Measurements from ENCODE around the gene BACE2. TPM values are rescaled to one million over a fixed set of nuclear protein-coding genes. Genes with fewer than 3 reads are reported as not detected.

BACE2 gene
- polyA plus RNA-seq, 1 experiment = 66.8 TPM

- TF ChIP-seq CTCF (IDR thresholded peaks at IDR 0.05; ENCODE audit: low read depth, low read length) = no peak
- Histone ChIP-seq H3K27me3 (ENCODE audit: control insufficient read depth, insufficient read depth, low read length) (no peaks in the 10 kb centered on the region), H3K4me3 (ENCODE audit: low read depth, low read length) (no peak overlapping the region), H3K27ac (ENCODE audit: low read depth, low read length) (no peak overlapping the region), H3K9me3 (ENCODE audit: control insufficient read depth, insufficient read depth, low read length) (no peaks in the 10 kb centered on the region; the same call in 1 of the 2 replicates)
- ChIA-PET CTCF (no interaction called here), POLR2A (no interaction called here)
- DNase-seq (ENCODE audit: low read depth, low spot score) = no peak
Observed at GRCh38 chr21:41208376-41208763, 40.4 kb downstream of the BACE2 start.

GRCh38 chr21:41209016-41209619 lies 41.2 kb downstream of the BACE2 start:
- CTCF ChIA-PET = no interaction called here
- POLR2A ChIA-PET = no interaction called here
- TF ChIP-seq CTCF (IDR thresholded peaks at IDR 0.05; ENCODE audit: low read depth, low read length) = no peak
- H3K27ac ChIP-seq (ENCODE audit: low read depth, low read length) = no peak overlapping the region
- H3K9me3 ChIP-seq (ENCODE audit: control insufficient read depth, insufficient read depth, low read length) = no peaks in the 10 kb centered on the region; the same call in 1 of the 2 replicates
- no peak overlapping the region for H3K4me3 ChIP-seq (ENCODE audit: low read depth, low read length)
- DNase-seq (ENCODE audit: low read depth, low spot score) = no peak
- no peaks in the 10 kb centered on the region for H3K27me3 ChIP-seq (ENCODE audit: control insufficient read depth, insufficient read depth, low read length)

- no peak overlapping the region for H3K27ac ChIP-seq (ENCODE audit: low read depth, low read length)
- ChIA-PET CTCF (no interaction called here), POLR2A (no interaction called here)
- no peak overlapping the region for H3K4me3 ChIP-seq (ENCODE audit: low read depth, low read length)
- H3K9me3 ChIP-seq (ENCODE audit: control insufficient read depth, insufficient read depth, low read length) = no peaks in the 10 kb centered on the region; the same call in 1 of the 2 replicates
- DNase-seq (ENCODE audit: low read depth, low spot score) = no peak
- no peaks in the 10 kb centered on the region for H3K27me3 ChIP-seq (ENCODE audit: control insufficient read depth, insufficient read depth, low read length)
- TF ChIP-seq CTCF (IDR thresholded peaks at IDR 0.05; ENCODE audit: low read depth, low read length) = no peak
Observed at GRCh38 chr21:41210426-41211059, 42.6 kb downstream of the BACE2 start.

GRCh38 chr21:41211060-41211805 lies 43.3 kb downstream of the BACE2 start:
- H3K27me3 ChIP-seq (ENCODE audit: control insufficient read depth, insufficient read depth, low read length) = no peaks in the 10 kb centered on the region
- H3K27ac ChIP-seq (ENCODE audit: low read depth, low read length) = no peak overlapping the region
- CTCF ChIA-PET = no interaction called here
- POLR2A ChIA-PET = no interaction called here
- H3K4me3 ChIP-seq (ENCODE audit: low read depth, low read length) = no peak overlapping the region
- H3K9me3 ChIP-seq (ENCODE audit: control insufficient read depth, insufficient read depth, low read length) = no peaks in the 10 kb centered on the region; the same call in 1 of the 2 replicates
- no peak for DNase-seq (ENCODE audit: low read depth, low spot score)
- TF ChIP-seq CTCF (IDR thresholded peaks at IDR 0.05; ENCODE audit: low read depth, low read length) = no peak

GRCh38 chr21:41213021-41213420 lies 45.1 kb downstream of the BACE2 start:
- DNase-seq (ENCODE audit: low read depth, low spot score) = no peak
- POLR2A ChIA-PET = no interaction called here
- Histone ChIP-seq H3K9me3 (ENCODE audit: control insufficient read depth, insufficient read depth, low read length) (peaks cover 3% of the 10 kb centered on the region; the same call in 1 of the 2 replicates), H3K27me3 (ENCODE audit: control insufficient read depth, insufficient read depth, low read length) (no peaks in the 10 kb centered on the region), H3K27ac (ENCODE audit: low read depth, low read length) (no peak overlapping the region), H3K4me3 (ENCODE audit: low read depth, low read length) (no peak overlapping the region)
- CTCF ChIA-PET = interaction anchor here (0.6 kb wide), 1 partner anchor 42 kb away, joined by 3 read pairs; no protein-coding TSS in a partner anchor
- no peak for TF ChIP-seq CTCF (IDR thresholded peaks at IDR 0.05; ENCODE audit: low read depth, low read length)
